ENCODE data around the gene GPATCH8. TPM values are rescaled to one million over a fixed set of nuclear protein-coding genes. Genes with fewer than 3 reads are reported as not detected.
"Not testable (repeated sequence)": the region's sequence is repeated elsewhere in the genome, so short reads cannot be mapped to it uniquely, and the experiment has no call there.

The GPATCH8 gene
- total and polyA plus RNA-seq, 9 of the 15 experiments (the other 6 are each of a cell fraction or from before 2014, with no cell fraction given) = 10.6 to 29.6 (median 13.2) TPM

- TF ChIP-seq AFF1 (IDR thresholded peaks at IDR 0.05; ENCODE audit: low read depth in 1 of 2, partially characterized antibody in 2 of 2) = peak in 1 of 2 experiments; percentile 64
- TF ChIP-seq RBFOX2 (IDR thresholded peaks at IDR 0.05; ENCODE audit: low read depth, low read length) = peak; percentile 58; the same call in 1 of the 2 replicates
- peak; percentile 42; the same call in 1 of the 2 replicates for TF ChIP-seq ATF7 (IDR thresholded peaks at IDR 0.05)
- TF ChIP-seq HLTF (IDR thresholded peaks at IDR 0.05) = peak; percentile 86; the same call in 1 of the 2 replicates
- TF ChIP-seq, protein P1, sequence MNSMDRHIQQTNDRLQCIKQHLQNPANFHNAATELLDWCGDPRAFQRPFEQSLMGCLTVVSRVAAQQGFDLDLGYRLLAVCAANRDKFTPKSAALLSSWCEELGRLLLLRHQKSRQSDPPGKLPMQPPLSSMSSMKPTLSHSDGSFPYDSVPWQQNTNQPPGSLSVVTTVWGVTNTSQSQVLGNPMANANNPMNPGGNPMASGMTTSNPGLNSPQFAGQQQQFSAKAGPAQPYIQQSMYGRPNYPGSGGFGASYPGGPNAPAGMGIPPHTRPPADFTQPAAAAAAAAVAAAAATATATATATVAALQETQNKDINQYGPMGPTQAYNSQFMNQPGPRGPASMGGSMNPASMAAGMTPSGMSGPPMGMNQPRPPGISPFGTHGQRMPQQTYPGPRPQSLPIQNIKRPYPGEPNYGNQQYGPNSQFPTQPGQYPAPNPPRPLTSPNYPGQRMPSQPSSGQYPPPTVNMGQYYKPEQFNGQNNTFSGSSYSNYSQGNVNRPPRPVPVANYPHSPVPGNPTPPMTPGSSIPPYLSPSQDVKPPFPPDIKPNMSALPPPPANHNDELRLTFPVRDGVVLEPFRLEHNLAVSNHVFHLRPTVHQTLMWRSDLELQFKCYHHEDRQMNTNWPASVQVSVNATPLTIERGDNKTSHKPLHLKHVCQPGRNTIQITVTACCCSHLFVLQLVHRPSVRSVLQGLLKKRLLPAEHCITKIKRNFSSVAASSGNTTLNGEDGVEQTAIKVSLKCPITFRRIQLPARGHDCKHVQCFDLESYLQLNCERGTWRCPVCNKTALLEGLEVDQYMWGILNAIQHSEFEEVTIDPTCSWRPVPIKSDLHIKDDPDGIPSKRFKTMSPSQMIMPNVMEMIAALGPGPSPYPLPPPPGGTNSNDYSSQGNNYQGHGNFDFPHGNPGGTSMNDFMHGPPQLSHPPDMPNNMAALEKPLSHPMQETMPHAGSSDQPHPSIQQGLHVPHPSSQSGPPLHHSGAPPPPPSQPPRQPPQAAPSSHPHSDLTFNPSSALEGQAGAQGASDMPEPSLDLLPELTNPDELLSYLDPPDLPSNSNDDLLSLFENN (IDR thresholded peaks at IDR 0.05; ENCODE audit: low read depth in 2 of 2, low read length in 2 of 2) = peak in 1 of 2 experiments; percentile 83; a peak in 2 of 4 replicates
- TF ChIP-seq POLR2G (IDR thresholded peaks at IDR 0.05; ENCODE audit: low read depth, low read length) = peak; percentile 42; the same call in 1 of the 2 replicates
- TF ChIP-seq MYC (IDR thresholded peaks at IDR 0.05; ENCODE audit: low read depth, low read length) = 0 out of 2 replicates have a peak, but pooled peaks have one; percentile 12
- TF ChIP-seq MYC (CRISPR knock-in tag; IDR thresholded peaks at IDR 0.05; ENCODE audit: borderline replicate concordance, low read depth) = not testable (repeated sequence)
- peak; percentile 56 to 58 for TF ChIP-seq FOXK2 (conservative IDR thresholded peaks at IDR 0.05 in 1 of 2, IDR thresholded peaks at IDR 0.05 in 1 of 2; ENCODE audit: low read depth in 2 of 2)
- peak; percentile 43 for TF ChIP-seq POLR2H (tag; IDR thresholded peaks at IDR 0.05; ENCODE audit: low read depth)
Measured at GRCh38 chr17:44511241-44512134, 8.3 kb upstream of the GPATCH8 start (continued).

All from K562 (cell line).